ENCODE results near the gene CAV3. TPM values are rescaled to one million over a fixed set of nuclear protein-coding genes. Genes with fewer than 3 reads are reported as not detected.

Gene CAV3
- polyA plus RNA-seq, 1 donor (not counting 4 experiments of a cell fraction or from before 2014, with no cell fraction given) = not detected

DNA sequence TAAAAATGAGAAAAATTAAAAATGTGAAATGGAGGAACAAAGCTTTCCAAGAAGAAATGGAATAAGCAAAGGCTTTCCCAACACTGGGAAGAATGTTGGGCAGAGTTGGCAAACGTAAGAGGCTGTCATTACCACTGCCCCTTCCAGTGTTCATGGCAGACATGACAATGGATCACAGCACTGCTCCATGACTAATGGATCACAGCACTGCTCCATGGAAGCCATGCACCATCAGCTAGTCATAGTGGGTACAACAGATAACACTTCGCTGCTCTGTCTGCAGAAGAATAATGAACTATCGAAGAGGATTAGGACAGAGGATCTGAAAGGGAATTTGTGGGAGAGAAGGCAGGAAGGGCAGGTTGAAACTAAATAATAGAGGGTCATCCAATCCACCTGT is 5.0 kb downstream of the CAV3 start:
- FAIRE-seq (no peak), DNase-seq (ENCODE audit: low read depth, low spot score) (no peak)
- H4K20me1 ChIP-seq (ENCODE audit: control insufficient read depth, extremely low read depth, insufficient read depth, low read length) = no peaks in the 10 kb centered on the region
- H3K9me1 ChIP-seq (ENCODE audit: control insufficient read depth, extremely low read depth, insufficient read depth, low read length) = no peaks in the 10 kb centered on the region
- no peaks in the 10 kb centered on the region for H3K9me3 ChIP-seq (ENCODE audit: control insufficient read depth, low read depth, low read length)
- TF ChIP-seq EZH2 (IDR thresholded peaks at IDR 0.05; ENCODE audit: low read length) (no peak), CTCF (optimal IDR thresholded peaks at IDR 0.05 in 1 of 3, IDR thresholded peaks at IDR 0.05 in 1 of 3, conservative IDR thresholded peaks at IDR 0.05 in 1 of 3; ENCODE audit: extremely low read depth in 1 of 3, insufficient read depth in 2 of 3, low read length in 3 of 3) (no peak)
- H3K9ac ChIP-seq (ENCODE audit: control insufficient read depth, extremely low read depth, insufficient read depth, low read length) = no peak overlapping the region
- no peaks in the 10 kb centered on the region for H3K36me3 ChIP-seq (ENCODE audit: control insufficient read depth in 2 of 2, extremely low read depth in 1 of 2, insufficient read depth in 2 of 2, low read length in 2 of 2)
- H3K4me1 ChIP-seq (ENCODE audit: control insufficient read depth, extremely low read depth, insufficient read depth, low read length) = peaks cover 38% of the 10 kb centered on the region
- H3K4me3 ChIP-seq (ENCODE audit: control insufficient read depth in 2 of 3, extremely low read depth in 1 of 3, insufficient read depth in 2 of 3, low read depth in 1 of 3, low read length in 3 of 3) = no peak overlapping the region
- H3K79me2 ChIP-seq (ENCODE audit: control insufficient read depth, insufficient read depth, low read length) = no peaks in the 10 kb centered on the region
- H3K27ac ChIP-seq (ENCODE audit: control insufficient read depth, insufficient read depth, low read length) = no peak overlapping the region
- no peaks in the 10 kb centered on the region for H3K27me3 ChIP-seq (ENCODE audit: control insufficient read depth, extremely low read depth, insufficient read depth, low read length)
- no peak overlapping the region for H2AFZ ChIP-seq (ENCODE audit: control insufficient read depth, low read length)
- no peak overlapping the region for H3K4me2 ChIP-seq (ENCODE audit: control insufficient read depth, extremely low read depth, insufficient read depth, low read depth, low read length)
- dilution Hi-C loops (cut with MboI; ENCODE audit: extremely low pct_ligation_motif_present, low sequenced_read_pairs) = no loop called here

DNA sequence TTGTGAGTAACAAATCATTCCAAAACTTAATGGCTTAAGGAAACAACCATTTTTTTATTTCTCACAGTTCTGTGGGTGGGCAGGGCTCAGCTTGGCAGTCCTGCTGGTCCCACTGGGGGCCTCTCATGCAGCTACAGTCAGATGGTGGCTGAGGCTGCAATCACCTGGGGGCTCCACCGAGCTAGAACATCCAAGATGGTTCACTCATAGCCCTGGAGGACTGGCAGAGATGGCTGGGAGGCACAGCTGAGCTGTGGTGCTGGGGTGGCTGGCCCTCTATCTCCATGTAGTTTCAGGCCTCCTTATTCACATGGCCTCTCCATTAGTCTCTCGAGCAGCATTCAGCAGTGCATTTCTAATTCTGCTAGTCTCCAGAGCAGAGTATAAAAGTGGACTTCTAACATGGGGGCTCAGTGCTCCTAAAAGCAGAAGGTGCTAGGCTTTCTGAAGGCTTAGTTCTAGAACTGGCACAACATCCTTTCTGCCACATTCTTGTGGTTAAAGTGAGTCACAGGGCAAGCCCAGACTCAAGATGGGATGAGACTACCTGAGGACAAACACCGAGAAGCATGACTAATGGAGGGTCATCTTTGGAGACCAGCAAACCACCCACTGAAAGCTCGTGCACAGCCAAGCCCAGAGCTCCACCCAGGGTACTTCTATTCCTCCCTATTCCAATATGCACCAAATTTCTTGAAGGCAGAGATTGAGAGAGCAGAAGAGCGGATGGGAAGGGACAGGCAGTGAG is 6.3 kb downstream of the CAV3 start:
- dilution Hi-C loops (cut with MboI; ENCODE audit: extremely low pct_ligation_motif_present, low sequenced_read_pairs) = no loop called here
- Histone ChIP-seq H3K4me1 (ENCODE audit: control insufficient read depth, extremely low read depth, insufficient read depth, low read length) (peaks cover 38% of the 10 kb centered on the region), H3K9me3 (ENCODE audit: control insufficient read depth, low read depth, low read length) (no peaks in the 10 kb centered on the region), H4K20me1 (ENCODE audit: control insufficient read depth, extremely low read depth, insufficient read depth, low read length) (no peaks in the 10 kb centered on the region), H3K27me3 (ENCODE audit: control insufficient read depth, extremely low read depth, insufficient read depth, low read length) (no peaks in the 10 kb centered on the region), H3K79me2 (ENCODE audit: control insufficient read depth, insufficient read depth, low read length) (no peaks in the 10 kb centered on the region), H3K9ac (ENCODE audit: control insufficient read depth, extremely low read depth, insufficient read depth, low read length) (no peak overlapping the region), H3K27ac (ENCODE audit: control insufficient read depth, insufficient read depth, low read length) (peak overlapping the region; percentile 39), H2AFZ (ENCODE audit: control insufficient read depth, low read length) (no peak overlapping the region), H3K4me3 (ENCODE audit: control insufficient read depth in 2 of 3, extremely low read depth in 1 of 3, insufficient read depth in 2 of 3, low read depth in 1 of 3, low read length in 3 of 3) (no peak overlapping the region), H3K9me1 (ENCODE audit: control insufficient read depth, extremely low read depth, insufficient read depth, low read length) (no peaks in the 10 kb centered on the region), H3K36me3 (ENCODE audit: control insufficient read depth in 2 of 2, extremely low read depth in 1 of 2, insufficient read depth in 2 of 2, low read length in 2 of 2) (no peaks in the 10 kb centered on the region), H3K4me2 (ENCODE audit: control insufficient read depth, extremely low read depth, insufficient read depth, low read depth, low read length) (peak overlapping the region; percentile 47)
- FAIRE-seq = peak; percentile 100
- DNase-seq (ENCODE audit: low read depth, low spot score) = peak; percentile 94
- TF ChIP-seq CTCF (optimal IDR thresholded peaks at IDR 0.05 in 1 of 3, IDR thresholded peaks at IDR 0.05 in 1 of 3, conservative IDR thresholded peaks at IDR 0.05 in 1 of 3; ENCODE audit: extremely low read depth in 1 of 3, insufficient read depth in 2 of 3, low read length in 3 of 3) = peak in 1 of 3 experiments; percentile 18
- no peak for TF ChIP-seq EZH2 (IDR thresholded peaks at IDR 0.05; ENCODE audit: low read length)
